Measurements from ENCODE around the gene KIF15.

DNA sequence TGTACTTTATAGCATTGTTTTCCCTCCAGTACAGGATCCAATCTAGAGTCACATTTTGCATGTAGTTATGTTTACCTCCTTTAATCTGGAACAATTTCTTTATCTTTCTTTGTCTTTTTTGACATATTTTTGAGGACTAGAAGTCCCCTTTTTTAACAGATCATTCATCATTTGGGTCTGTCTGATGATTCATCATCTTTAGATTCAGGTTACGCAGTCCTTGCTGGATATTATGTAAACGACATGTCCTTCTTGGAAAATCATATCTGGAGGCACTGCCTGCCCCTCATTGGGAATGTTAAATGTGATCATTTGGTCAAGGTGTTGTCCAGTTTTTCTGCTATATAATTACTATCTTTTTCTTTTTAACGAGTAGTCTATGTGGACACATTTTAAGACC, 131.1 kb downstream of the KIF15 start:
- TF ChIP-seq, protein P1, sequence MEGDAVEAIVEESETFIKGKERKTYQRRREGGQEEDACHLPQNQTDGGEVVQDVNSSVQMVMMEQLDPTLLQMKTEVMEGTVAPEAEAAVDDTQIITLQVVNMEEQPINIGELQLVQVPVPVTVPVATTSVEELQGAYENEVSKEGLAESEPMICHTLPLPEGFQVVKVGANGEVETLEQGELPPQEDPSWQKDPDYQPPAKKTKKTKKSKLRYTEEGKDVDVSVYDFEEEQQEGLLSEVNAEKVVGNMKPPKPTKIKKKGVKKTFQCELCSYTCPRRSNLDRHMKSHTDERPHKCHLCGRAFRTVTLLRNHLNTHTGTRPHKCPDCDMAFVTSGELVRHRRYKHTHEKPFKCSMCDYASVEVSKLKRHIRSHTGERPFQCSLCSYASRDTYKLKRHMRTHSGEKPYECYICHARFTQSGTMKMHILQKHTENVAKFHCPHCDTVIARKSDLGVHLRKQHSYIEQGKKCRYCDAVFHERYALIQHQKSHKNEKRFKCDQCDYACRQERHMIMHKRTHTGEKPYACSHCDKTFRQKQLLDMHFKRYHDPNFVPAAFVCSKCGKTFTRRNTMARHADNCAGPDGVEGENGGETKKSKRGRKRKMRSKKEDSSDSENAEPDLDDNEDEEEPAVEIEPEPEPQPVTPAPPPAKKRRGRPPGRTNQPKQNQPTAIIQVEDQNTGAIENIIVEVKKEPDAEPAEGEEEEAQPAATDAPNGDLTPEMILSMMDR (IDR thresholded peaks at IDR 0.05): no peak
- TF ChIP-seq POLR2A (IDR thresholded peaks at IDR 0.05): no peak

All from esophagus squamous epithelium (tissue), 4 donors.